Karpas-422 (cell line): Measurements from ENCODE around the gene SNCA. TPM values are rescaled to one million over a fixed set of nuclear protein-coding genes. Genes with fewer than 3 reads are reported as not detected.

ENCODE experiments used
- DNase-seq: peaks from one replicate; pipeline ENCODE4 v3.0.0-alpha.2; 2015
- H2AFZ ChIP-seq: fragments of 200-600 bp; sonication (generic); 2 replicates; pipeline ENCODE4 v1.6.1; 2014; ENCODE audit warnings: antibody characterized with exemption, low read length, mixed read lengths
- H3K27ac ChIP-seq: fragments of 200-600 bp; sonication (generic); 2 replicates; pipeline ENCODE4 v1.5.1; 2014; ENCODE audit warnings: mild to moderate bottlenecking, low read length, moderate library complexity
- H3K27me3 ChIP-seq: fragments of 200-600 bp; sonication (generic); 2 replicates; pipeline ENCODE4 v1.6.1; 2014; ENCODE audit warnings: low read length, mixed read lengths
- H3K36me3 ChIP-seq: fragments of 200-600 bp; sonication (generic); 2 replicates; pipeline ENCODE4 v1.6.1; 2014; ENCODE audit warnings: low read length, mixed read lengths; ENCODE audit not compliant: insufficient read depth
- H3K4me1 ChIP-seq: fragments of 200-600 bp; sonication (generic); 2 replicates; pipeline ENCODE4 v1.6.1; 2014; ENCODE audit warnings: mild to moderate bottlenecking, low read length, mixed read lengths
- H3K4me2 ChIP-seq: fragments of 200-600 bp; sonication (generic); 2 replicates; pipeline ENCODE4 v1.6.1; 2014; ENCODE audit warnings: low read length, low read depth, mild to moderate bottlenecking; ENCODE audit not compliant: poor library complexity, severe bottlenecking
- H3K4me3 ChIP-seq: fragments of 200-600 bp; sonication (generic); 2 replicates; pipeline ENCODE4 v1.5.1; 2014; ENCODE audit warnings: mild to moderate bottlenecking, antibody characterized with exemption, low read length, mixed read lengths
- H3K79me2 ChIP-seq: fragments of 200-600 bp; sonication (generic); 2 replicates; pipeline ENCODE4 v1.6.1; 2014; ENCODE audit warnings: mild to moderate bottlenecking, low read length, mixed read lengths
- H3K9ac ChIP-seq: fragments of 200-600 bp; sonication (generic); 2 replicates; pipeline ENCODE4 v1.6.0; 2014; ENCODE audit warnings: low read length
- H3K9me2 ChIP-seq: fragments of 200-600 bp; sonication (generic), shearing (Covaris generic); replicated peaks from 2 replicates; pipeline ENCODE4 v1.6.0; 2014; ENCODE audit warnings: mild to moderate bottlenecking, low read length, moderate library complexity; ENCODE audit not compliant: insufficient read depth
- H3K9me3 ChIP-seq: fragments of 300-700, 200-600 bp; sonication (generic); 2 replicates; pipeline ENCODE4 v1.6.1; 2014; ENCODE audit warnings: low read length, mixed read lengths
- H4K20me1 ChIP-seq: fragments of 200-600 bp; sonication (generic); 2 replicates; pipeline ENCODE4 v1.6.1; 2014; ENCODE audit warnings: mild to moderate bottlenecking, antibody characterized with exemption, low read length, low read depth; ENCODE audit not compliant: insufficient read depth
- total RNA-seq: library from RNA; depleted of rRNA; stranded (reverse); fragments of >200 nt; shearing (Covaris generic); gene quantifications from 2 replicates; pipeline ENCODE4 v1.2.3, GENCODE V29; 2014; ENCODE audit warnings: low replicate concordance

The SNCA gene
- total RNA-seq, 1 experiment from 2014 or later: not detected

DNA sequence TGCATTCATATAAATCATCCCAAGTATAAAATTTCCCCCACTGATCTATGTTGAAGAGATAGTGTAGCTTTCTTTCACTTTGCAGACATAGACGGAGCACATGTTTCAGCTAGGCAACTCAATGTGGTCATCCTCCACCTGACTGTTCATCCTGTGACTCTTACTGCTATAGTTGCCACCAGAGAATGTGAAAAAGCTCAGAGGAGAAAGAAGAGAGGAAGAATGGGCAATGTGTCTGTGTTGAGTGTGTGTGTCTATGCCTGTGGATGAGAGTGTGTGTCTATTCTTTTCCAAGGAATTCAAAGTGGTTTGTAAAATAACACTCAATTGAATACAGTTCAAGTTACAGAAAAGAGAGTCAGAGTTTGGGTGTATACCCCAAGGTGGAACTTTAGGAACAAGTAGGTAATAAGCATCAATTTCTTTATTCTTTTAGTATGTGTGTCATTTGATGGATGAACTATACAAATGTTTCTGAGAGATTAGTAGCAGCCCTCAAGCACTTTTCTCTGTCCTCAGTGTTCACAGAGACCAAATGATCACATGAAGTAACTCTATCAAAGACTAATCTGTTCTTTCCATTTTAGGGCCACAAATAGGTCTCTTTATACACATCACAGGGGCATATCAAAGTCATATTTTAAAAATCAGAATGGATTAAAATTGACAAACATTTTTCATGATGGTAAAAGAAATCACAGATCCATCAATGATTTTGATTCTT, 2.3 kb downstream of the SNCA start:
- no peaks in the 10 kb centered on the region for H3K79me2 ChIP-seq
- no peak overlapping the region for H3K9ac ChIP-seq
- no peak overlapping the region for H3K27ac ChIP-seq
- no peak overlapping the region for H3K4me3 ChIP-seq
- no peaks in the 10 kb centered on the region for H3K9me3 ChIP-seq
- no peak overlapping the region for H2AFZ ChIP-seq
- no peak overlapping the region for H3K4me2 ChIP-seq
- no peaks in the 10 kb centered on the region for H3K36me3 ChIP-seq
- H3K4me1 ChIP-seq: no peaks in the 10 kb centered on the region
- H4K20me1 ChIP-seq: no peaks in the 10 kb centered on the region
- 0 out of 2 replicates have a peak, but pooled peaks cover 3% of the 10 kb centered on the region for H3K27me3 ChIP-seq
- no peaks in the 10 kb centered on the region for H3K9me2 ChIP-seq
- DNase-seq: no peak

DNA sequence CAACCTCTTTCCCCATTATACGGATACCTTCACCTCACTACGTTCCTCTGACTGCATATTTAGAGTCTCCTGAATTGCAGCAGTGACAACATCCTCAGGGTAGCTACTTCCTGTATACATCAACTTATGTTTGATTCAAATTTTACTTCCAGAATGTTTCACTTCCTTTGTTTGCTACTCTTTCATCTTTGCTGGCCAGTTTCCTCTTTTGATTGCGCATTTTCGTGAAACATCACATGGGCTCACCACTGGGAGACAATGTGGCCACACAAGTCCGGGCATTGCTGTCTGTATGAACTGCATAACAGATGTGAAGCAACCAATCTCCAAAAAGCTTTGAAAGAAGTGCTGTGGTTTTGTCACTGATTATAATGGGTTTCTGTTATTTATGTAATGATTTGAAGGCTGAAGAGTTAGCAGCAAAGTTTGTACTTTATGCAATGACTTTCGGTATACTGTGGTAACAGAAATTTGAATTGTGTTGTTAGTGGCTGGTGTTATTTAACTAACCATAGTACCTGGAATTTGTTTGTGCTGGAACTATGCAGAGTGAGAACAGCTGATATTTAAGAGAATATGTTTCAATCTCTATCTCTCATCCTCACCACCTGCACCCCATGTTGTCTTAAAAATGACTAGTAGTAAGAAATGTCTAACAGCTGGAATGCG, 7.4 kb downstream of the SNCA start:
- Histone ChIP-seq H3K4me2 (no peak overlapping the region), H3K79me2 (no peaks in the 10 kb centered on the region), H3K9ac (no peak overlapping the region), H2AFZ (no peak overlapping the region), H3K4me1 (no peaks in the 10 kb centered on the region), H3K4me3 (no peak overlapping the region), H3K9me2 (no peaks in the 10 kb centered on the region), H3K9me3 (no peaks in the 10 kb centered on the region), H3K27me3 (no peaks in the 10 kb centered on the region), H3K27ac (no peak overlapping the region), H3K36me3 (no peaks in the 10 kb centered on the region), H4K20me1 (no peaks in the 10 kb centered on the region)
- no peak for DNase-seq

GRCh38 chr4:89823416-89823815, 13.5 kb downstream of the SNCA start:
- H3K4me2 ChIP-seq: no peak overlapping the region
- no peak for DNase-seq
- no peaks in the 10 kb centered on the region for H3K9me3 ChIP-seq
- H3K79me2 ChIP-seq: no peaks in the 10 kb centered on the region
- no peak overlapping the region for H3K27ac ChIP-seq
- H4K20me1 ChIP-seq: no peaks in the 10 kb centered on the region
- H3K36me3 ChIP-seq: no peaks in the 10 kb centered on the region
- no peak overlapping the region for H2AFZ ChIP-seq
- no peak overlapping the region for H3K4me3 ChIP-seq
- H3K27me3 ChIP-seq: no peaks in the 10 kb centered on the region
- no peaks in the 10 kb centered on the region for H3K9me2 ChIP-seq
- no peaks in the 10 kb centered on the region for H3K4me1 ChIP-seq
- no peak overlapping the region for H3K9ac ChIP-seq

DNA sequence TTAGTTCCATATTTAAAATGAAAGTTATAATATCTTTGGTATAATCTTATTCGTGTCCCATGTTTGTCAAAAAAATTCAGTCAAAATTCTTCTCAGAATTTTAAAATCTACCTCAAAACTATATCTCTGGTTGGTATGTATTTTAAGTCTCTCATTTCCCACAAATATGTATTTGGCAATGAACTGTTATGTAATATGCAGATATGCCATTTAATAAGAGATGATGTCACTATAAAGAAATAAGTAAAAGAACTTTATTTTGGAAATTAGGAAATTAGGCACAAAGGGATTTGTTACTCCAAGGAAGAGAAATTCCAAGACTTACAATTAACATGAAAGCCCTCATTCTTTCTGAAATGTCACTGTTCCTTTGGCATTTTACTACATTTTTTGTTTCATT, 15.3 kb downstream of the SNCA start:
- DNase-seq: no peak
- Histone ChIP-seq H3K79me2 (no peaks in the 10 kb centered on the region), H3K4me2 (no peak overlapping the region), H3K36me3 (no peaks in the 10 kb centered on the region), H3K9ac (no peak overlapping the region), H4K20me1 (no peaks in the 10 kb centered on the region), H3K27me3 (no peaks in the 10 kb centered on the region), H3K9me2 (no peaks in the 10 kb centered on the region), H3K9me3 (no peaks in the 10 kb centered on the region), H3K4me3 (no peak overlapping the region), H2AFZ (no peak overlapping the region), H3K27ac (no peak overlapping the region), H3K4me1 (no peaks in the 10 kb centered on the region)

- H3K4me2 ChIP-seq: no peak overlapping the region
- no peaks in the 10 kb centered on the region for H3K9me2 ChIP-seq
- no peak overlapping the region for H3K9ac ChIP-seq
- no peak for DNase-seq
- no peaks in the 10 kb centered on the region for H4K20me1 ChIP-seq
- H2AFZ ChIP-seq: no peak overlapping the region
- no peak overlapping the region for H3K27ac ChIP-seq
- H3K9me3 ChIP-seq: no peaks in the 10 kb centered on the region
- no peaks in the 10 kb centered on the region for H3K36me3 ChIP-seq
- H3K27me3 ChIP-seq: no peaks in the 10 kb centered on the region
- H3K4me3 ChIP-seq: no peak overlapping the region
- no peaks in the 10 kb centered on the region for H3K4me1 ChIP-seq
- no peaks in the 10 kb centered on the region for H3K79me2 ChIP-seq
Measured at GRCh38 chr4:89820010-89820409, 17.0 kb downstream of the SNCA start.

GRCh38 chr4:89814362-89814761, 22.6 kb downstream of the SNCA start:
- no peaks in the 10 kb centered on the region for H3K27me3 ChIP-seq
- no peaks in the 10 kb centered on the region for H4K20me1 ChIP-seq
- H3K4me2 ChIP-seq: no peak overlapping the region
- no peak overlapping the region for H3K9ac ChIP-seq
- H3K9me2 ChIP-seq: no peaks in the 10 kb centered on the region
- no peak overlapping the region for H2AFZ ChIP-seq
- H3K4me3 ChIP-seq: no peak overlapping the region
- no peaks in the 10 kb centered on the region for H3K9me3 ChIP-seq
- no peak for DNase-seq
- H3K36me3 ChIP-seq: no peaks in the 10 kb centered on the region
- H3K79me2 ChIP-seq: no peaks in the 10 kb centered on the region
- H3K27ac ChIP-seq: no peak overlapping the region
- H3K4me1 ChIP-seq: no peaks in the 10 kb centered on the region

- no peak overlapping the region for H2AFZ ChIP-seq
- no peaks in the 10 kb centered on the region for H3K4me1 ChIP-seq
- H3K4me3 ChIP-seq: no peak overlapping the region
- DNase-seq: no peak
- no peak overlapping the region for H3K4me2 ChIP-seq
- no peaks in the 10 kb centered on the region for H3K9me3 ChIP-seq
- H3K27ac ChIP-seq: no peak overlapping the region
- no peak overlapping the region for H3K9ac ChIP-seq
- H3K9me2 ChIP-seq: no peaks in the 10 kb centered on the region
- H3K36me3 ChIP-seq: no peaks in the 10 kb centered on the region
- no peaks in the 10 kb centered on the region for H3K79me2 ChIP-seq
- H4K20me1 ChIP-seq: no peaks in the 10 kb centered on the region
- no peaks in the 10 kb centered on the region for H3K27me3 ChIP-seq
Measured at GRCh38 chr4:89813197-89813596, 23.8 kb downstream of the SNCA start.

GRCh38 chr4:89807441-89808140, 29.4 kb downstream of the SNCA start:
- Histone ChIP-seq H3K79me2 (no peaks in the 10 kb centered on the region), H3K27me3 (no peaks in the 10 kb centered on the region), H3K4me3 (no peak overlapping the region), H3K9me2 (no peaks in the 10 kb centered on the region), H3K9me3 (no peaks in the 10 kb centered on the region), H3K4me1 (no peaks in the 10 kb centered on the region), H3K27ac (no peak overlapping the region), H2AFZ (no peak overlapping the region), H3K36me3 (no peaks in the 10 kb centered on the region), H3K4me2 (no peak overlapping the region), H3K9ac (no peak overlapping the region), H4K20me1 (no peaks in the 10 kb centered on the region)
- no peak for DNase-seq
